Measurements from ENCODE around the gene PRODH.
"Not testable (repeated sequence)": the region's sequence is repeated elsewhere in the genome, so short reads cannot be mapped to it uniquely, and the experiment has no call there.

PRODH gene

GRCh38 chr22:18935889-18936529 lies at the start of gene PRODH:
Gene PRODH (minus strand): TSS chr22:18936293. CDS start chr22:18936287, 6 bp downstream.
- no peak for DNase-seq

DNA sequence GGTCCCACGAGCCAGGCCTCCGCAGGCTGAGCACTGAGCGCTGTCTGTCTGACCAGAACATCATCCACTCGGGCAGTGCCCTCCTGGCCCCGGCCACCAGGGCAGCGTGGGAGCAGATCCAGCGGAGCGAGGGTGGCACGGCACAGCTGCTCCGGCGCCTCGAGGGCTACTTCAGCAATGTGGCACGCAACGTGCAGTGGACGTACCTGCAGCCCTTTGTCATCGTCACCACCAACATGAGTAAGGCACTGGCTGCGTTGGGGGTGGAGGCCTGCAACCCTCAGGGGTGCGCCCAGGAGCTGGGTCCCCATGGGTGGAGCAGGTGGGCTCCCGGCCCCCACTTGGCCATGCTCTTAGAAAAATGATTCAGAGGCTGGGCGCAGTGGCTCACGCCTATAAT lies 49.7 kb upstream of the PRODH start:
- DNase-seq, result no peak

- no peak for DNase-seq
These were observed 48.5 kb upstream of the PRODH start for GRCh38 chr22:18984564-18984963.

GRCh38 chr22:18983120-18983651 lies 47.1 kb upstream of the PRODH start:
- DNase-seq, result no peak

- no peak for DNase-seq
These were observed 44.7 kb upstream of the PRODH start for GRCh38 chr22:18980829-18981228.

GRCh38 chr22:18979957-18980356 lies 43.9 kb upstream of the PRODH start:
- no peak for DNase-seq

GRCh38 chr22:18978506-18978905 lies 42.4 kb upstream of the PRODH start:
- DNase-seq, result no peak

DNA sequence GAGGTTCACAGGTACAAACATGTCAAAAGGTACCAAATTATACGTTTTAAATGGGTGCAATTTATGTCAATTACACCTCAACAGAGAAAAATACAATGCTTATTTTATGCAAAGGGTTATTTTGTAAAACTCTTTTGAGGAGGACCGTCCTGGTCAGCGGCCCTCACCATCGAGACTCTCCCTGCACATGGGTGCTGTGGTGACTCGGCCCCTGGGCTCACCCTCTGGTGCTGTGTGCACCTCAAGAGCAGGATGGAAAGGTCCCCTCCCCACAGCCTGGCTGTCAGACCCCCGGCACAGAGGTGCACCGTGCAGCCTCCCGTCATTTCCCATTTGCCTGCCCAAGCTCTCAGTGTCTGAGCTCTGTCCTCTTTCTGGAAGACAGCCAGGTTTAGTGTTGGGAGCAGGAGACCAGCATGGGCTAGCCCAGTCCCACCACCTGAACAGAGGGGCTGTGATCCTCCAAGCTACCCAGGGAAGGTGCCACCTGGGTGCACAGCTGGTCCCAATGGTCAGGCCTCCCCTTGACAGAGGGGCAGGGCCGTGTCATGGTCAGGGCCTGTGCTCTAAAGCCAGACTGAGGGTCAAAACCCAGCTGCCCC lies 41.8 kb upstream of the PRODH start:
- DNase-seq, result no peak

DNA sequence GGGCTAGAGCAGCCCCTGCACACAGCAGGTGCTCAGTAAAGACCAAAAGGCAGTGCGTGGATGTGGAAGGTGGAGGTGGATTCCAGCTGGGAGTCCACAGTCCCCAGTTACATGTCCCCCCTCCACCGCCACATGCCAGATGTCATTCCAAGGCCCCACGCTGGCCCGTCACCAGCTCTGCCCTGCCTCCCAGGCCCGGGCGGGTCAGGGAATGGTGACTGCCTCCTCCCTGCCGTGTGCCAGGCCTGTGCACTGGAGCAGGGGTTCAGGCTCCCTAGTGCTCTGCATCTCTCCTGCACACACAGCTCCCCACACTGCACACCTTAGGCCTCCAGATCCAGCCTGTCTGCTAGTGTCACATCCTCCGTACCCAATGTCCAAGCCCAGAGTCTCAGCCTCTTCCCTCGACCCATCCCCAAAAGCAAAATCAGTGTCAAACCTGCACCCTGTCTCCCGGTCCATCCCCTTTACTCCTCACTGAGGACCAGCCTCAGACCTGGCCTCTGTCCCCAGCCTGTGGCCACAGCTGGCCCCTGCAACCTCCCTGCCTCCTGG lies 40.2 kb upstream of the PRODH start:
- DNase-seq, result no peak

DNA sequence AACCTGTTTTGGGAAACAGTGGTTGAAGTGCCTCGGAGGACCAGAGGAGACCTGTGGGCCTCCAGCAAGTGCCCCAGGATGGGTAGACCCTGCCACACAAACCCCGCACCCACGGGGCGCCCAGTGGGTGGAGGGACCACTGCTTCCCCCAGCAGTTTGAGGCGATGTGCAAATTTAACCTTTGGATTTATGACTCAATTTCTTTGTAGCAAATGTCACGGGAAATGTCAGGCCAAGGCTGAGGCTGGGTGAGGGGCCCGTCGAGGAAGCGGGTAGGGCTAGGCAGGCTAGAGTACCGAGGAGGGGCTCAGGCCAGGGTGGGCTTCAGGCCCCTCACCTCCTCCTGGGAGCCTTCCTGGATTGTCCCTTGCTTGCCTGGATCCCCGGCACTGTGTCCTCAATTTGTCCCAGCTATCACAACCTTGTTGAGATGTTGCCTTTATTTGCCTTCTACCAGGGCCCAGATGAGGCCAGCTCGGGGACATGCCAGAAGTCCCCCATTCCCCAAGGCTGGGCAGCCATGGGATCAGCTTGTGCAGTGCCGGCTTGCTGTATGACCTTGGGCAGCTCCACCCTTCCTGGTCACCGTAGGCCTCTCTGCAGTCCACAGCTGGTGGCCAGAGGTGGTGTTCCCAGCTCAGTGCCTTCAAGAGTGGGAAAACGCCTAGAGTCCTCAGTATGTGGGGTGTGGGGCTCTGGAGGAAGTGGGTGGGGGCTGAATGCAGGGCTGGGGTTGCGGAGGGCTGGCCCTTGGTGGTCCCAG lies 39.5 kb upstream of the PRODH start:
- no peak for DNase-seq

DNA sequence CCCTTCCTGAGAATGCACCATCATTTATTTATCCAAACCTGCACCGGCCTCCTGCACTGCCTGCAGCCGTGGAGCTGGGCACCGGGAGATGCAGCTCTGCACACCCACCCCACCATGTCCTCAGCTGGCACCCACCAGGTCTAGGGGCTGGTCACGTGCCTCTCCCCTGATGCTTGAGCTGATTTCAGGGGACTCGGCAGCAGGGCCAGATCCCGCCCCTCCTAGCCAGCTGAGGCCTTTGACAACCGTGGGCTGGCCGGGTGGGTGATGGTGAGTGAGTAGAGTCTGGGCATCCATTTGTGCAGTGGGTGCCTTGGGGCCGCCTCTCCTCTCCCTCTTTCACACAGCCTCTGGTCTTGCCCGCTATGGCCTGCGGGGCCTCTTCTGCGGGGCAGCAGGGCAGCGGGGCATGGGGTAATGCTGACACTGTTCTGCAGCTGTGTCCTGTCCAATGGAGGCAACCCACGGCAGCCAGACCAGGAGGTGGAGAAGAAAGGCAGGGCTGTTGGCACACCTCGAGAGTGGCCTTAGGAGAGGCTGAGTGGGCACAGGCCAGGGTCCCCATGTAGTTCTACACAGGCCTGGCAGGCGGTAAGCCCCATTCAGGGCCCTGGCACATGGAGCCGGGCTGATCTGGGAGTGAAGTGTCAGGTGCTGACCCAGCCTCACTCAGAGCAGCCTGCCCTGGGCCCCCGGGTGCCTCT lies 38.5 kb upstream of the PRODH start:
- DNase-seq, result no peak

DNA sequence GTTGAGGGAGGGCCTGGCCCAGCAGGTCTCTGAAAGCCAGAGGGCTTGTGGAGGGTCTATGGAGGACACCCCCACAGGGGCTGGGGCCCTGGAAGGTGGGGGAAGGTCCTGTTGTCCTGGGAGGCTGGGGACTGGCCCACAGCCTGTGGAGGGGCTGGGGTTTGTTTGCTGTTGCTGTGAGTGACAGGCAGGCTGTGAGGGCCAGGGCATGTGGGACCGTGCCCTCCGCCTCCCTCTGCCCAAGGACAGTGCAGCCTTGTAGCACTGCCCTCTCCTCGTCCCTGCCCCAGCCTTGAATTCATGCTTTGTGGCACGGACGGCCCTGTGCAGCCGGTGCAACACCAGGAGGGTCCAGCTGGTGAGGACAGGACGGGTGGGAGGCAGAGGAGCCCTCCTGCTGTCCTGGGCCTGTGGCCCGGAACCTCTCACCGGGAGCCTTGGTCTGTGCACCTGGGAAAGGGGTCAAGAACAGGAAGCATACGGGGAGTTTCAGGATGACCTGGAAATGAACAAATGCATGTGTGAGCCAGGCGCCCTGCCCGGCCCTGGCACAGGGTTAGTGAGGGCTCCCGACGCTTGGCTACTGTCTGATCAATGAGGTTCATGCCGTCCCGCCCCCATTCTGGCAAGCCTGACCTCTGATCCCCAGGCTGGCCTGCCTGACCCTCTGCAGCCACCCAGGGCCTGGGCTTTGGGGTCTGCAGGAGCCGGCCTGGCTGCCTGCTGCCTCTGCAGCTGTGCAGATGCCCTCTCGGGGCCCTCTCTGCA lies 37.4 kb upstream of the PRODH start:
- DNase-seq, result no peak

- not testable (repeated sequence) for DNase-seq
These were observed 36.5 kb upstream of the PRODH start for GRCh38 chr22:18972591-18972990.

DNA sequence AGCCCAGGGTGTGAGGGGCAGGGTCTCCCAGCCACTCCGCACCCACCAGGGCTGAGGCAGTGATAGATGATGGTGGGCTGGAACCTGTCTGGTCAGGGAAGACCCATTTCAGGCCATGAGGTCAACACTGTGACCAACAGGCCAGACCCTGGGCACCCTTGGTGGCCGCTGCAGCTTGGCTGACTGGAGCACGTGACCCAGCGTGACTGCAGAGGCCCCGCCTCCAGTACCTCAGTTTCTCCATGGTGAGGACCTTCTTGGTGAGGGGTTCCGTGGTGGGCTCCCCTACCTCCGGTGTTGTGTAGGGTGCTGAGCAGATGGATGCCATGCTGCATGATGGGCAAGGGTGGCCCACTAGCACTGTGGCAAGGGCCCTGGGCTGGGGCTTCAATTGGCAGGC lies 35.9 kb upstream of the PRODH start:
- not testable (repeated sequence) for DNase-seq

DNA sequence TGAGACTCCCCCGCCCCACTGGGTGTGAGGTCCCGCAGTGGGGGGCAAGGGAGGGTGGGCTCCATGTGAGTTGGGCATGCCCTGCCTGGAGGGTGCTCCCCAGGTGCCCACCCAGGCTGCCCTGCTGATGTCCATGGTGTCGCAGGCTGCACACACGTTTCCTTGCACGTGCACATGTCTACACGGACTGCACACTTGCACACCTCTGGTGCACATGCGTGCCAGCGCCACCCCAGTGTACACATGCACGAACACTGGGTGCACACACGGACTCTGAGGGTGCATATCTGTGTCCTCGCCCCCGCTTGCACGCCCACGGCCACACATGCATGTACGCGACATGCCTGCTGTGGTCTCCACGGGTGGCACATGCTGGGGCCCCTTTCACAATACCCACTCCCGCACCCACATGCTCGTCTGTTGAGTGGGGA lies 35.2 kb upstream of the PRODH start:
- no peak for DNase-seq

DNA sequence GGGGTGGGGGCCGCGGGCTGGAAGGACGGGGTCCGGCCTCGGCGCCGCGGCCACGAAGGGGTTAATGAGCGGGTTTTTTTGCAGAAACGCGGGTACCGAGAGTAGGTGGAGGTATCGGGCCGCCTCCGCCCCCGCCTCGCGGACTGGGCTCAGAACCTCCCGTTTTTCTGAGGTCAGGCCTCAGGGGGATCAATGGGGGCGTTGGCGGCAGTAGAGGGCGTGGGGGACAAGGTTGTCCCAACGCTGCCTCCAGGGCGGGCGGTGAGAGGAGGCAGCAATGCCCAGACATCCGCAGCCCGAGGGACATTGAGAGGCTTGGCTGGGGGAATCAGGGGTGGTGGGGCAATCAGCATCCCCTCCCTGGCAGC lies 34.8 kb upstream of the PRODH start:
- DNase-seq, result no peak

DNA sequence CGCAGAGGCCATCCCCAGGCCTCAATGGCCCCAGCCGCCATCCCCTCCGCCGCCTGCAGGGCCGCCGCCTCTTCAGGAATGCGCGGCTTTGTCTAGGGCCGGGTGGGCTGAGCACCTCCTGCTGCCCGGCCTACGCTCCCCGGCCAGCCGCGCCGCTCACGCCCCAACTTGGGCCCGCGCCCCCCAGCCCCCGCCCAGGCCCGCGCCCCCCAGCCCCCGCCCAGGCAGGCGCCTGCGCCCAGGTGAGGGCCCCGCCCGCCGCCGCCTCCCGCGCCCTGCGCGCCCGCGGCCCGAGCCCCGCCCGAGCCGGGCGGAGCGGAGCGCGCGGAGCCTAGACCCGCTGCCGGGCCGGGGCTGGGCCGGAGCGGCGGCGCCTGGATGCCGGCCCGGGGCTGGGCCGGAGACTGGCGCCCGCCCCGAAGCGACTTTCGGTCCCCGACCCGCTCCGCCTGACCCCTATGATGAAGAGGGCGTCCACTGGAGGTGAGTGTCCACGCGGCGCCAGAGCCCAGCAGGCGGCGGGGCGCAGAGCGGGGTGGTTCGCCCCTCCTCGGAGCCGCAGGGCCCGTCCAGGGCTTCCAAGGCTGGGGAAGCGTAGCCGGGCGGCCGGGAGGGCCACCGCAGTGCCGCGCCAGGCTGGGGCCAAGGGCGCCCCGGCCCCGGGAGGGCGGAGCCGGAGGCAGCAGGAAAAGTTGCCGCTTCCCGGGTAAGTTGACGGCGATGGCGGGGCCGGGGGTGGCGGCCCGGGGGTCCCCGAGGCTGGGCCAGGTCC lies 34.3 kb upstream of the PRODH start:
- DNase-seq, result no peak

GRCh38 chr22:18969158-18969942 lies 33.3 kb upstream of the PRODH start:
- DNase-seq, result not testable (repeated sequence)

GRCh38 chr22:18968011-18968749 lies 32.1 kb upstream of the PRODH start:
- DNase-seq, result no peak

Data from suppressor macrophage treated with lipopolysaccharide for 4 hours (primary cell).